ENCODE data around the gene SPATS2.
A peak's percentile ranks its signal among the peaks of the same experiment; 100 is the strongest.

SPATS2 gene

DNA sequence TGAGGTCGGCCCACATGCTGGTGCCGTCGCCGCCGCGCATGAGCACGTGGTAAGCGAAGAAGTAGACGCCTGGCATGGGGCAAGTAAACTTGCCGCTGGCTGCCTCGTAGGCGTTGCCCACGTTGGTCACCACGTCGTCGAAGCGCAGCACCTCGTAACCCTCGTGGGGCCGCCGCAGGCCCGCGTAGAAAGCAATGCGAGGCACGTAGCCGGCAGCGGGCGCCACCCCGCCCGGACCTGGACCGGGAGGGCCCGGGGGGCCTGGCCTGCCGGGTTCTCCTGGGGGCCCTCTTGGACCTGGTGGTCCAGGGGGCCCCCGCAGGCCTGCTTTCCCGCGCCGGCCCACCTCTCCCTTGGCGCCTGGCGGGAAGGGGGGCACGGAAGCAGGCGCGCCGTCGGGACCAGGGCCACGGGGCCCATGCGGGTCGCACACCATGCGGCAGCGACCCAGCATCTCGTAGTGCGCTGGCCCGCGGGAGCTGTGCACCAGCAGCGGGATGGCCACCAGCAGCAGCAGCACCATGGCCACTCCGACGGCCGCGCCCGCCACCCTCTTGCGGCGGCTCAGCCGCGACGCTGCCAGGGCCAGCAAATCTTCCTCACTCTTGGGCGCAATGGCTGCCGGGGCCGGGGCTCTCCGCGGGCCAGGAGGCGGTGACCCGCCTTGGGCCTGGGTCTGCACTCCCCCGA, 31.2 kb upstream of the SPATS2 start:
- DNase-seq (ENCODE audit: low read depth): no peak

DNA sequence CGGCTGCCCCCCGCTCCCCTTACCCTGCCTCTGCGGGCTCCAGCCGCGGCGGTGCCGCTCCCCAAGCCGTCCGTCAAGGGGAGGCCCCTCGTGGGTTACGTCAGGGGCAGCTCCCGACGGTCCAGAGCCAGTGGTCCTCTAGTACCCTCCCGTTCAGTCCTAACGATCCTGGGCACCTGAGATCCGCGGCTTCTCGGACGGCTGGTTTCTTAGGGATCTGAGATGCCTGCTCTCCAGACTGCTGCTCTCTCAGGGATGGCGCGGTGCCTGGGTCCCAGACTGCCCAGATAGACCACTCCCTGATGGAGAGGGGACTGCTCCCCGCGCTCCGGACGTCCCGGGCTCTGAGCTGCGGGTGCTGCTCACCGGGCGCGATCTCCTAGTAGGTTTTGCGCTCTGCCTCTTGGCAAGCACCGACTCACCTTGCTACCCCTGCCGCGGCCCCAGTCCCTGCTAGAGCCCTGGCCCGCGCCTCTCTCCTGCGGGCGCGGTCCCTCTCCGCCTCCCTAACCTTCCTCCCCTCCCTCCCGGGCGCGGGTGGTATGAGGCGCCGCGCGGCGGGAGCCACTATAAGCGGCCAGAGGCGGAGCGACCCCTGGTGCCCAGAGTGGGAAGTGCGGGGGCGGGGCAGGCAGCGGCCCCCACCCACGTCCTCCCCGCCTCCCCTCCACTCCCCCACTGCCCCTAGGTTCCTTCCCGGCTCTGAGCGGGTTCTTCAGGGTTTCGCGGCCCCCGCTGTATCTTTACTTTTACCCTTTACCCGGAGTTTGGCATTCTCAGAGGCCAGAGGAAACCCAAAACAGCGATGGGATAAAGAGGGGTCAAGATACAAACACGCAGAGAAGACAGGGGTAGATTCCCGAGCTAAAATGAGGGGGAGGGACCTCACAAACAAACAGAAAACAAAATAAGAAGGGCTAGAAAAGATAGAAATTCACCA, 30.3 kb upstream of the SPATS2 start, which contains the start of gene C1QL4:
Gene C1QL4 (minus strand): TSS at position 544 of the 940 bp plus-strand sequence. CDS start 711 bp downstream, outside the sequence.
- peak; percentile 83 for DNase-seq (ENCODE audit: low read depth)

- DNase-seq (ENCODE audit: low read depth): no peak
These were observed 28.3 kb upstream of the SPATS2 start for GRCh38 chr12:49338830-49339463.

GRCh38 chr12:49339464-49339861, 27.8 kb upstream of the SPATS2 start:
- DNase-seq (ENCODE audit: low read depth): no peak

GRCh38 chr12:49340095-49340870, 27.0 kb upstream of the SPATS2 start:
- DNase-seq (ENCODE audit: low read depth): no peak

- no peak for DNase-seq (ENCODE audit: low read depth)
These were observed 26.1 kb upstream of the SPATS2 start for GRCh38 chr12:49340971-49341776.

- no peak for DNase-seq (ENCODE audit: low read depth)
These were observed 25.5 kb upstream of the SPATS2 start for GRCh38 chr12:49341777-49342065.

- DNase-seq (ENCODE audit: low read depth): peak; percentile 55
These were observed 25.0 kb upstream of the SPATS2 start for GRCh38 chr12:49342066-49342913.

GRCh38 chr12:49342914-49343731, 24.1 kb upstream of the SPATS2 start:
- DNase-seq (ENCODE audit: low read depth): no peak

DNA sequence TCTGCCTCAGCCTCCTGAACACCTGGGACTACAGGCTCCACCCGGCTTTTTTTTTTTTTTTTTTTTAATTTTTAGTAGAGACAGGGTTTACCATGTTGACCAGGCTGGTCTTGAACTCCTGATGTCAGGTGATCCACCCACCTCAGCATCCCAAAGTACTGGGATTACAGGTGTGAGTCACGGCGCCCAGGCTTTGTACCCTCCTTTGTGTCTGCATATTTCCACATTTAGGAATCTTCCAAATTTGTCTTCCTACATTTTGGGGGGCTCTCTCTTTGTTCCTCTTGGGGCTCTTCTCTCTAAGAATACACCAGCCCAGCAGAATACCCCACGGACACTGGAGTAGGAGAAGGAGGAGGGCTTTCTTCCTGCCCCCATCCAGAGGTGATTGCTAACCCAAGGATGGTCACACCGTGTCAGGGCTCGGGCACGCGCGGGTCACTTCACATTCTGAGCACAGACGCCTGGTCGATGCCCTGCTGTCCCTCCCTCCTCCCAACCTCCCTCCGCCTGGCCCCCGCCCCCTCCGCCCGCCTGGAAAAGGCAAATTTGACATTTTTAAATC, 22.7 kb upstream of the SPATS2 start:
- no peak for DNase-seq (ENCODE audit: low read depth)

- DNase-seq (ENCODE audit: low read depth): no peak
These were observed 22.0 kb upstream of the SPATS2 start for GRCh38 chr12:49345051-49345824.

DNA sequence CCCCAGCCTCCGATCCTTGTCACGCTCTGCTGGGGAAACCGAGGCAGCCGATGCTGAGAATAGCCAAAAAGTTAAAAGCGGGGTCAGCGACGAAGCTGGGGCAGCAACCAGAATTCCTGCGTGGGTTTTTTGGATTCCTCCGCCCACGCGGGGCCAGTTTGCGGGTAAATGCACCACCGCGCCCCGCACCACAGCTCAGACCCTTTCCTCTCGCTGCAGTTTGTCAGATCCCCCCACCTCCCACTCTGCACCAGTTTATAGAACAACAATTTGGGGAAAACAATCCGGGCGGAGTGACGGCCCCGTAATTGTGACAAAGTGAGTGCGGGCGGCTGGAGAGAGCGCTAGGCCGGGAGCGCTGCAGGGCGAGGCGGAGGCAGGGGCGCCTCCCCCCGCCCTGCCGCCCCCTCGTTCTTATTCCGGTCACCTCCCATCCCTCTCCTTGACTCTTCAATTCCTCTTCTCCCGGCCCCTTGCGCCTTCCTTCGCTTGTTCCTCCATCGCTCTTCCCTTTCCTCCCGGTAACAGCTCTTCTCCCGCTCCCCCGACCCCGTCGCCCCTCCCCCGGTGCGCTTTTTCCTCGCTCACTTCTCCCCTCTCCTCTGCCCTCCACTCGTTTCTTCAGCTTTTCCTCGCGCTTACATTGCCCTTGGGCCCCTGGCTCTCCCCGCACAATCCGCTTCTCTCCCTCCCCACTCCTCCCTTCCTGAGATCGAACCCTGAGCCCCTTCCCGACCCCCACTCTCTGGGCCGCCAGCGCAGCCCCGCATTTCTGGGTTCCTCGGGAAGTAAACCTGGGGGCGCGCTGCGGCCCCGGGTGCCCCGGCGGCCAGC, 21.2 kb upstream of the SPATS2 start:
- no peak for DNase-seq (ENCODE audit: low read depth)

DNA sequence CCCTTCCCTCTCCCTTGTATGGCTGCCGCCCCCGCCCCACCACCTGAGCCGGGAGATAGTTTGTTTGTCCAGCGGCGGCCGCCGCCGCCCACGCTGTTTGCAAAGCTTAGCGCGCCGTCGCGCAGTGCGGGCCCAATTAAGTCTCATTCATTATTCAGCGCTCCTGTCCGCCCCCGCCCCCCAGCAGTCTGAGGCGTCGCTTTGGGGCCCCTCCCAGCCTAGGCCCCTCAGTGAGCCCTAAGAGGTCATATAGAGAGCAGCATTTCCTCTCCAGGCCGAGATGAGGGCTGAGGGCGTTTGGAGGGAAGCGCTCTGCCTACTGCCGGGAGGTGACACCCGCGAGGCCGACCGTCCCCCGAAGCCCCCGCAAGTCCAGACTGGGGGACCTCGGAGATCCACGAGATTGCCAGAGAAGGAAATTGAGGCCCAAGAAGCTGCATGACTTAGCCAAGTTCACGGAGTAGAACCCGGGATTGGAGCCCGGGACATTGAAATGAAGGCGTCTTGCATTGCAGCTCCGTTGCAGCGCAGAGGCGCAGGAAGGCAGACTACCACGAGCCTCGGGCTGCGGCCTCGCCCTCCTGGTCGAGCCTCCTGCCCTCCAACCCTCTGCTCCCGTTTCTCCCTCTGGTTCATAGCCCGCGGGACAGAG, 20.5 kb upstream of the SPATS2 start, which contains the start of gene DNAJC22:
Gene DNAJC22 (plus strand): TSS at position 230 of the 652 bp plus-strand sequence. CDS start 1,985 bp downstream, outside the sequence.
- DNase-seq (ENCODE audit: low read depth): no peak

GRCh38 chr12:49347311-49348193, 19.7 kb upstream of the SPATS2 start:
- peak; percentile 59 for DNase-seq (ENCODE audit: low read depth)

DNA sequence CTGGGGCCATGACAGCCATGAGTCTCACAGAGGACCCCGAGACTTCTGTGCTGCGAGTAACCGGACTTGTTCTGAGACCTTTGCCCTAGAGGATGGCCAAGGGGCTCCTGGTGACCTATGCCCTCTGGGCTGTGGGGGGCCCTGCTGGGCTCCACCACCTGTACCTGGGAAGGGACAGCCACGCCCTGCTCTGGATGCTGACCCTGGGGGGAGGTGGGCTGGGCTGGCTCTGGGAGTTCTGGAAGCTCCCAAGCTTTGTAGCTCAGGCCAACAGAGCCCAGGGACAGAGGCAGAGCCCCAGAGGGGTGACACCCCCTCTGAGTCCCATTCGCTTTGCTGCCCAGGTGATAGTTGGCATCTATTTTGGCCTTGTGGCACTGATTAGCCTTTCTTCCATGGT, 18.5 kb upstream of the SPATS2 start:
- no peak for DNase-seq (ENCODE audit: low read depth)

DNA sequence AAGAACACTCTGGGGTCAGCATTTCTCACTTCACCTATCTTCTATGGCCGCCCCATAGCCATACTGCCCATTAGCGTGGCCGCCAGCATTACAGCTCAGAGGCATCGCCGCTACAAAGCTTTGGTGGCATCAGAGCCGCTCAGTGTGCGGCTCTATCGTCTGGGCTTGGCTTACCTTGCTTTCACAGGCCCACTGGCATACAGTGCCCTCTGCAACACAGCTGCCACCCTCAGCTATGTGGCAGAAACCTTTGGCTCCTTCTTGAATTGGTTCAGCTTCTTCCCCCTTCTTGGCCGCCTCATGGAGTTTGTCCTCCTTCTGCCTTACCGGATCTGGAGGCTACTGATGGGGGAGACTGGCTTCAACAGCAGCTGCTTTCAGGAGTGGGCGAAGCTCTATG, 18.0 kb upstream of the SPATS2 start:
- DNase-seq (ENCODE audit: low read depth): no peak

Data from stimulated activated CD8-positive, alpha-beta memory T cell treated with anti-CD3 and anti-CD28 coated beads, Interleukin-7, amount 100 ng/mL, for 24 hours (primary cell).